ENCODE results near the gene PRDM11. TPM values are rescaled to one million over a fixed set of nuclear protein-coding genes. Genes with fewer than 3 reads are reported as not detected.

The PRDM11 gene
- total and polyA plus RNA-seq, 2 of the 8 experiments (the other 6 are each of a cell fraction or from before 2014, with no cell fraction given): 3.6 to 11.7 TPM

GRCh38 chr11:45212566-45213315, 66.3 kb downstream of the PRDM11 start:
- Histone ChIP-seq H2BK20ac (ENCODE audit: low read length) (no peak overlapping the region), H2BK12ac (ENCODE audit: low read depth, low read length) (no peak overlapping the region; the same call in 1 of the 2 replicates), H3K23me2 (ENCODE audit: low read depth, low read length) (no peaks in the 10 kb centered on the region), H4K20me1 (replicated peaks in 1 of 2; ENCODE audit: control insufficient read depth in 1 of 2, insufficient read depth in 2 of 2, low read length in 2 of 2) (no peaks in the 10 kb centered on the region), H2BK120ac (replicated peaks; ENCODE audit: low read depth, low read length) (no peak overlapping the region), H3K56ac (replicated peaks; ENCODE audit: insufficient read length, low read depth, low read length) (no peak overlapping the region), H3K4me2 (ENCODE audit: insufficient read depth in 1 of 2, low read depth in 2 of 2, low read length in 2 of 2) (no peak overlapping the region), H3K23ac (ENCODE audit: insufficient read length) (no peak overlapping the region), H3K79me1 (ENCODE audit: low read depth, low read length) (no peaks in the 10 kb centered on the region), H2BK15ac (ENCODE audit: low read length) (no peak overlapping the region), H2AK5ac (ENCODE audit: low read depth, low read length) (no peak overlapping the region), H3K4ac (replicated peaks; ENCODE audit: insufficient read length, low read depth, low read length) (no peak overlapping the region), H3K4me1 (replicated peaks in 1 of 4; ENCODE audit: control insufficient read depth in 3 of 4, insufficient read depth in 4 of 4, low read length in 3 of 4) (peaks cover 3 to 22% (median 14%) of the 10 kb centered on the region in 4 experiments), H2BK5ac (ENCODE audit: low read depth, low read length) (no peak overlapping the region), H3K9me3 (ENCODE audit: insufficient read depth in 2 of 2, low read depth in 1 of 2, low read length in 1 of 2) (no peaks in the 10 kb centered on the region), H3K4me3 (ENCODE audit: extremely low read depth in 1 of 4, insufficient read depth in 2 of 4, low read depth in 3 of 4, low read length in 4 of 4) (no peak overlapping the region), H3K27me3 (replicated peaks in 1 of 4; ENCODE audit: control insufficient read depth in 3 of 4, extremely low read depth in 1 of 4, insufficient read depth in 3 of 4, low read length in 3 of 4) (no peaks in the 10 kb centered on the region), H3K14ac (ENCODE audit: insufficient read length) (no peak overlapping the region), H3K36me3 (ENCODE audit: control insufficient read depth in 2 of 4, insufficient read depth in 4 of 4, low read length in 3 of 4) (no peaks in the 10 kb centered on the region), H3K27ac (ENCODE audit: low read depth, low read length) (no peak overlapping the region), H4K8ac (ENCODE audit: extremely low read depth, insufficient read depth, low read length) (peak overlapping the region; percentile 7), H2AFZ (ENCODE audit: low read length) (no peak overlapping the region), H4K5ac (ENCODE audit: insufficient read length, low read depth, low read length) (no peak overlapping the region), H3K9ac (replicated peaks in 1 of 4; ENCODE audit: extremely low read depth in 1 of 4, low read depth in 3 of 4, low read length in 3 of 4) (no peak overlapping the region), H3K18ac (ENCODE audit: extremely low read depth, low read length) (no peak overlapping the region), H3K79me2 (ENCODE audit: control insufficient read depth in 1 of 2, insufficient read depth in 2 of 2, low read length in 2 of 2) (no peaks in the 10 kb centered on the region), H4K91ac (replicated peaks; ENCODE audit: insufficient read length, low read length) (no peak overlapping the region)
- FAIRE-seq (peak; percentile 86), DNase-seq (ENCODE audit: low read depth in 1 of 2, low spot score in 2 of 2) (peak in 1 of 2 experiments; percentile 74)
- CTCF ChIA-PET (ENCODE audit: partially characterized antibody): interaction anchor here (0.5 to 5.8 kb wide), 30 partner anchors 8 to 559 kb away, joined by 3 to 49 read pairs (median 4); partner anchors contain the start of gene SYT13
- POLR2A ChIA-PET (ENCODE audit: partially characterized antibody): no interaction called here
- TF ChIP-seq RNF2 (IDR thresholded peaks at IDR 0.05; ENCODE audit: borderline replicate concordance, low read depth, low read length, missing control alignments, poor library complexity, severe bottlenecking) (no peak), CTCF (IDR thresholded peaks at IDR 0.05; ENCODE audit: control extremely low read depth in 1 of 3, insufficient read depth in 1 of 3, low read depth in 1 of 3, low read length in 3 of 3) (peak; percentile 72 to 93 (median 93)), EGR1 (IDR thresholded peaks at IDR 0.05; ENCODE audit: borderline replicate concordance, low read depth, low read length) (no peak), SRF (IDR thresholded peaks at IDR 0.05; ENCODE audit: low read depth, low read length) (no peak), GABPA (IDR thresholded peaks at IDR 0.05; ENCODE audit: borderline replicate concordance, insufficient read depth, low read length) (no peak), JUN (IDR thresholded peaks at IDR 0.05; ENCODE audit: low read depth, low read length) (no peak), RAD21 (IDR thresholded peaks at IDR 0.05 in 1 of 2, conservative IDR thresholded peaks at IDR 0.05 in 1 of 2; ENCODE audit: low read depth in 2 of 2, low read length in 2 of 2) (peak; percentile 53 to 56), ATF3 (IDR thresholded peaks at IDR 0.05; ENCODE audit: insufficient read depth, low read depth, low read length) (0 out of 2 replicates have a peak, but pooled peaks have one; percentile 8)
- 69% methylated on average over 11 of the region's 31 CpGs; no CpG with 5 or more reads in 1 of the 2 experiments for WGBS, 2 experiments (ENCODE audit: extremely low coverage in 1 of 2, insufficient coverage in 1 of 2, insufficient read length in 1 of 2, insufficient replicate concordance in 2 of 2, low coverage in 1 of 2, low lambda C conversion rate in 2 of 2, missing lambda C conversion rate in 1 of 2)

Data from H1 (cell line).